Measurements from ENCODE around the gene FAM83B.
A peak's percentile ranks its signal among the peaks of the same experiment; 100 is the strongest.
"Not testable (repeated sequence)": the region's sequence is repeated elsewhere in the genome, so short reads cannot be mapped to it uniquely, and the experiment has no call there.

The FAM83B gene

GRCh38 chr6:54879188-54879985 is 32.8 kb downstream of the FAM83B start:
- no peaks in the 10 kb centered on the region for H3K9me3 ChIP-seq (ENCODE audit: low read depth, low read length)
- no peak overlapping the region for H3K4me3 ChIP-seq
- H3K36me3 ChIP-seq (ENCODE audit: insufficient read depth, low read length): no peaks in the 10 kb centered on the region
- H3K27ac ChIP-seq: no peak overlapping the region
- TF ChIP-seq EZH2 (IDR thresholded peaks at IDR 0.05) (no peak), FOXP2 (optimal IDR thresholded peaks at IDR 0.05; ENCODE audit: control extremely low read depth, extremely low read length, insufficient read depth) (no peak)
- no peak overlapping the region for H3K9ac ChIP-seq (ENCODE audit: insufficient read length)
- DNase-seq (ENCODE audit: low read depth, low spot score): no peak

GRCh38 chr6:54881067-54881730 is 34.6 kb downstream of the FAM83B start:
- TF ChIP-seq EZH2 (IDR thresholded peaks at IDR 0.05): no peak
- no peak for TF ChIP-seq POLR2AphosphoS5 (IDR thresholded peaks at IDR 0.05; ENCODE audit: borderline replicate concordance, low read depth, low read length)
- no peak for TF ChIP-seq FOXP2 (optimal IDR thresholded peaks at IDR 0.05; ENCODE audit: control extremely low read depth, extremely low read length, insufficient read depth)
- no peaks in the 10 kb centered on the region for H3K36me3 ChIP-seq (ENCODE audit: insufficient read depth, low read length)
- DNase-seq (ENCODE audit: low read depth, low spot score): no peak
- H3K27ac ChIP-seq: 0 out of 2 replicates have a peak overlapping the region, but pooled peaks have one; percentile 46
- H3K4me3 ChIP-seq: no peak overlapping the region
- H3K9ac ChIP-seq (ENCODE audit: insufficient read length): no peak overlapping the region
- H3K9me3 ChIP-seq (ENCODE audit: low read depth, low read length): no peaks in the 10 kb centered on the region

GRCh38 chr6:54881891-54882290 is 35.3 kb downstream of the FAM83B start:
- DNase-seq (ENCODE audit: low read depth, low spot score); H3K27ac ChIP-seq; H3K9me3 ChIP-seq (ENCODE audit: low read depth, low read length); H3K4me3 ChIP-seq; H3K36me3 ChIP-seq (ENCODE audit: insufficient read depth, low read length); H3K9ac ChIP-seq (ENCODE audit: insufficient read length): not testable (repeated sequence)

- H3K9ac ChIP-seq (ENCODE audit: insufficient read length): no peak overlapping the region
- no peak overlapping the region for H3K27ac ChIP-seq
- no peak overlapping the region for H3K4me3 ChIP-seq
- no peaks in the 10 kb centered on the region for H3K9me3 ChIP-seq (ENCODE audit: low read depth, low read length)
- H3K36me3 ChIP-seq (ENCODE audit: insufficient read depth, low read length): no peaks in the 10 kb centered on the region
- DNase-seq (ENCODE audit: low read depth, low spot score): no peak
- no peak for TF ChIP-seq FOXP2 (optimal IDR thresholded peaks at IDR 0.05; ENCODE audit: control extremely low read depth, extremely low read length, insufficient read depth)
- TF ChIP-seq POLR2AphosphoS5 (IDR thresholded peaks at IDR 0.05; ENCODE audit: borderline replicate concordance, low read depth, low read length): no peak
- no peak for TF ChIP-seq EZH2 (IDR thresholded peaks at IDR 0.05)
Measured at GRCh38 chr6:54886932-54887584, 40.5 kb downstream of the FAM83B start.

GRCh38 chr6:54891536-54891935 is 45.0 kb downstream of the FAM83B start:
- Histone ChIP-seq H3K27ac (no peak overlapping the region), H3K36me3 (ENCODE audit: insufficient read depth, low read length) (no peaks in the 10 kb centered on the region), H3K9ac (ENCODE audit: insufficient read length) (no peak overlapping the region), H3K9me3 (ENCODE audit: low read depth, low read length) (no peaks in the 10 kb centered on the region), H3K4me3 (no peak overlapping the region)
- DNase-seq (ENCODE audit: low read depth, low spot score): no peak
- TF ChIP-seq FOXP2 (optimal IDR thresholded peaks at IDR 0.05; ENCODE audit: control extremely low read depth, extremely low read length, insufficient read depth): no peak
- no peak for TF ChIP-seq POLR2AphosphoS5 (IDR thresholded peaks at IDR 0.05; ENCODE audit: borderline replicate concordance, low read depth, low read length)
- no peak for TF ChIP-seq EZH2 (IDR thresholded peaks at IDR 0.05)

GRCh38 chr6:54892831-54893230 is 46.3 kb downstream of the FAM83B start:
- no peak overlapping the region for H3K9ac ChIP-seq (ENCODE audit: insufficient read length)
- H3K36me3 ChIP-seq (ENCODE audit: insufficient read depth, low read length): no peaks in the 10 kb centered on the region
- H3K4me3 ChIP-seq: no peak overlapping the region
- H3K27ac ChIP-seq: no peak overlapping the region
- TF ChIP-seq FOXP2 (optimal IDR thresholded peaks at IDR 0.05; ENCODE audit: control extremely low read depth, extremely low read length, insufficient read depth) (no peak), EZH2 (IDR thresholded peaks at IDR 0.05) (no peak), POLR2AphosphoS5 (IDR thresholded peaks at IDR 0.05; ENCODE audit: borderline replicate concordance, low read depth, low read length) (no peak)
- DNase-seq (ENCODE audit: low read depth, low spot score): no peak
- H3K9me3 ChIP-seq (ENCODE audit: low read depth, low read length): no peaks in the 10 kb centered on the region

GRCh38 chr6:54893818-54894217 is 47.2 kb downstream of the FAM83B start:
- no peak overlapping the region for H3K9ac ChIP-seq (ENCODE audit: insufficient read length)
- TF ChIP-seq POLR2AphosphoS5 (IDR thresholded peaks at IDR 0.05; ENCODE audit: borderline replicate concordance, low read depth, low read length) (no peak), FOXP2 (optimal IDR thresholded peaks at IDR 0.05; ENCODE audit: control extremely low read depth, extremely low read length, insufficient read depth) (no peak), EZH2 (IDR thresholded peaks at IDR 0.05) (no peak)
- H3K36me3 ChIP-seq (ENCODE audit: insufficient read depth, low read length): no peaks in the 10 kb centered on the region
- H3K9me3 ChIP-seq (ENCODE audit: low read depth, low read length): no peaks in the 10 kb centered on the region
- DNase-seq (ENCODE audit: low read depth, low spot score): no peak
- H3K4me3 ChIP-seq: no peak overlapping the region
- no peak overlapping the region for H3K27ac ChIP-seq

GRCh38 chr6:54896302-54896701 is 49.7 kb downstream of the FAM83B start:
- no peak overlapping the region for H3K27ac ChIP-seq
- TF ChIP-seq FOXP2 (optimal IDR thresholded peaks at IDR 0.05; ENCODE audit: control extremely low read depth, extremely low read length, insufficient read depth): no peak
- no peak for TF ChIP-seq POLR2AphosphoS5 (IDR thresholded peaks at IDR 0.05; ENCODE audit: borderline replicate concordance, low read depth, low read length)
- TF ChIP-seq EZH2 (IDR thresholded peaks at IDR 0.05): no peak
- no peak overlapping the region for H3K9ac ChIP-seq (ENCODE audit: insufficient read length)
- no peaks in the 10 kb centered on the region for H3K36me3 ChIP-seq (ENCODE audit: insufficient read depth, low read length)
- H3K4me3 ChIP-seq: no peak overlapping the region
- no peaks in the 10 kb centered on the region for H3K9me3 ChIP-seq (ENCODE audit: low read depth, low read length)
- no peak for DNase-seq (ENCODE audit: low read depth, low spot score)

Measured in SK-N-MC (cell line).